ENCODE measurements around the gene PCMTD2.

- TF ChIP-seq POLR2AphosphoS5 (IDR thresholded peaks at IDR 0.05; ENCODE audit: low read depth, low read length), result no peak
- TF ChIP-seq TAF1 (IDR thresholded peaks at IDR 0.05; ENCODE audit: borderline replicate concordance, insufficient read depth, low read length), result no peak
- no peak for TF ChIP-seq SIN3A (IDR thresholded peaks at IDR 0.05; ENCODE audit: borderline replicate concordance, insufficient read depth, low read length)
- TF ChIP-seq FOXP2 (optimal IDR thresholded peaks at IDR 0.05; ENCODE audit: borderline replicate concordance, extremely low read depth, extremely low read length, insufficient read depth), result no peak
Measured at GRCh38 chr20:64219202-64219601, 36.3 kb upstream of the PCMTD2 start.

Measured in PFSK-1 (cell line).